CD4-positive, alpha-beta T cell (primary cell): ENCODE results near the gene SLC5A1. TPM values are rescaled to one million over a fixed set of nuclear protein-coding genes. Genes with fewer than 3 reads are reported as not detected.

Experiments
- ATAC-seq: fragments of 200-7000 bp; cut with Tn5 transposase; one replicate; pipeline ENCODE4 v1.10.0; 2022; ENCODE audit warnings: mild to moderate bottlenecking; ENCODE audit not compliant: poor library complexity
- CTCF ChIA-PET: fragments of 350-600 bp; sonication (Branson Sonifier 250); formaldehyde crosslinking; loops from one replicate; lab custom pipeline; 2021; ENCODE audit warnings: antibody characterized with exemption, inconsistent platforms; lab: Charles Lee
- POLR2A ChIA-PET: fragments of 350-600 bp; sonication (Branson Sonifier 250); formaldehyde crosslinking; loops from one replicate; lab custom pipeline; 2021; ENCODE audit warnings: antibody characterized with exemption, inconsistent platforms; lab: Charles Lee
- DNase-seq, 14 experiments: peaks; one replicate each; pipeline ENCODE4 v3.0.0-alpha.2; 2013 to 2020; ENCODE audit warnings: mixed read lengths in 2 of 14
- H3K27ac ChIP-seq, 2 donors: one replicate each; pipeline versions ENCODE4 v1.5.1 to v1.7.0; 2013; ENCODE audit warnings: low read length in 2 of 2, low read depth in 1 of 2, mild to moderate bottlenecking in 1 of 2
- H3K27me3 ChIP-seq, 2 experiments: 1 replicate in 1 of 2; 2 replicates in 1 of 2; pipeline versions ENCODE4 v1.6.1 to v1.7.0; 2013; ENCODE audit warnings: low read length in 2 of 2, control low read depth in 1 of 2, mild to moderate bottlenecking in 1 of 2, moderate library complexity in 1 of 2; ENCODE audit not compliant: insufficient read depth in 2 of 2, control insufficient read depth in 1 of 2
- H3K36me3 ChIP-seq: one replicate; pipeline ENCODE4 v1.6.1; 2013; ENCODE audit warnings: low read length, control low read depth; ENCODE audit not compliant: insufficient read depth
- H3K4me1 ChIP-seq: one replicate; pipeline ENCODE4 v1.6.1; 2013; ENCODE audit warnings: low read length, control low read depth; ENCODE audit not compliant: insufficient read depth
- H3K4me3 ChIP-seq: one replicate; pipeline ENCODE4 v1.5.1; 2013; ENCODE audit warnings: mild to moderate bottlenecking, low read length, moderate library complexity
- H3K9me3 ChIP-seq, 2 experiments: 1 replicate in 1 of 2; 2 replicates in 1 of 2; pipeline versions ENCODE4 v1.6.1 to v1.7.0; 2013; ENCODE audit warnings: low read length in 2 of 2, mild to moderate bottlenecking in 2 of 2, control low read depth in 1 of 2, moderate library complexity in 1 of 2; ENCODE audit not compliant: control insufficient read depth in 1 of 2, insufficient read depth in 1 of 2
- H3K27ac Mint-ChIP-seq: one replicate; pipeline ENCODE4 v1.8.0; 2020; ENCODE audit warnings: mixed read lengths
- H3K27me3 Mint-ChIP-seq: one replicate; pipeline ENCODE4 v1.8.0; 2021; ENCODE audit warnings: mixed read lengths
- H3K36me3 Mint-ChIP-seq: one replicate; pipeline ENCODE4 v1.8.0; 2021; ENCODE audit warnings: low read depth, mixed read lengths
- H3K4me1 Mint-ChIP-seq: one replicate; pipeline ENCODE4 v1.8.0; 2021; ENCODE audit warnings: low read depth, mixed read lengths
- H3K4me3 Mint-ChIP-seq: one replicate; pipeline ENCODE4 v1.8.0; 2020; ENCODE audit warnings: mild to moderate bottlenecking, mixed read lengths
- H3K9me3 Mint-ChIP-seq: one replicate; pipeline ENCODE4 v1.8.0; 2020; ENCODE audit warnings: mixed read lengths
- intact Hi-C, 2 experiments: fragments of 100-400 bp; cut with DNase I in 1 of 2; cut with micrococcal nuclease in 1 of 2; formaldehyde crosslinking; loops; one replicate each; pipeline versions ENCODE4 v1.15.1 to v1.9.0; 2023 to 2025; cut with DNase I, micrococcal nuclease
- total RNA-seq, 174 experiments: library from RNA in 2 of 174; stranded (reverse) in 2 of 174; gene quantifications; one replicate each; pipeline ENCODE4 v1.2.3 and lab custom pipeline; 2021 to 2026
- TF ChIP-seq, protein P1 (sequence below): fragments of 200-600 bp; IDR thresholded peaks from one replicate; pipeline ENCODE4 v1.8.0; 2022; ENCODE audit warnings: antibody characterized with exemption, mild to moderate bottlenecking

The SLC5A1 gene
- total RNA-seq, 2 experiments from 2014 or later: not detected

DNA sequence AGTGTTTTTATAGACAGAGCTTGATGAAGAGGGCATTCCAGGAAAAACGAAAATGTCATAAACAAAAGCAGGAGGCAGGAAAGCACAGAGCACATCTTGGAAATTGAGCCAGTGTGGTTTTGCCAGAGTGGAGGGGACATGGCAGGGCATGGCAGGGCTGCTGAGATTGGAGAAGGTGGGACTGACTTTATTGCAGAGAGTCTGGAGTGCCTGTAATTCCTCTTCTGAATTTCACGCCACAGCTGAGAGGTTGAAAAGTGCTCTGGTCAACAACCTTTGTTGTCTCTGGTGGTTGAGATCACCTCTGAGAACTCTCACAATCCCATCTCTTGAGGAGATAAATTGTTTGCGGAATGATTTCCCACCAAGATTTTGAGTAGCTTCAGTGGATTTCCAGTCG lies 16.4 kb downstream of the SLC5A1 start:
- ChIA-PET POLR2A (no interaction called here), CTCF (no interaction called here)
- no peaks in the 10 kb centered on the region for H3K36me3 Mint-ChIP-seq
- peaks cover 4 to 5% of the 10 kb centered on the region in 2 experiments for H3K27me3 ChIP-seq
- H3K36me3 ChIP-seq: no peaks in the 10 kb centered on the region
- H3K27ac Mint-ChIP-seq: no peak overlapping the region
- no peaks in the 10 kb centered on the region for H3K9me3 ChIP-seq
- TF ChIP-seq, protein P1, sequence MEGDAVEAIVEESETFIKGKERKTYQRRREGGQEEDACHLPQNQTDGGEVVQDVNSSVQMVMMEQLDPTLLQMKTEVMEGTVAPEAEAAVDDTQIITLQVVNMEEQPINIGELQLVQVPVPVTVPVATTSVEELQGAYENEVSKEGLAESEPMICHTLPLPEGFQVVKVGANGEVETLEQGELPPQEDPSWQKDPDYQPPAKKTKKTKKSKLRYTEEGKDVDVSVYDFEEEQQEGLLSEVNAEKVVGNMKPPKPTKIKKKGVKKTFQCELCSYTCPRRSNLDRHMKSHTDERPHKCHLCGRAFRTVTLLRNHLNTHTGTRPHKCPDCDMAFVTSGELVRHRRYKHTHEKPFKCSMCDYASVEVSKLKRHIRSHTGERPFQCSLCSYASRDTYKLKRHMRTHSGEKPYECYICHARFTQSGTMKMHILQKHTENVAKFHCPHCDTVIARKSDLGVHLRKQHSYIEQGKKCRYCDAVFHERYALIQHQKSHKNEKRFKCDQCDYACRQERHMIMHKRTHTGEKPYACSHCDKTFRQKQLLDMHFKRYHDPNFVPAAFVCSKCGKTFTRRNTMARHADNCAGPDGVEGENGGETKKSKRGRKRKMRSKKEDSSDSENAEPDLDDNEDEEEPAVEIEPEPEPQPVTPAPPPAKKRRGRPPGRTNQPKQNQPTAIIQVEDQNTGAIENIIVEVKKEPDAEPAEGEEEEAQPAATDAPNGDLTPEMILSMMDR: no peak
- DNase-seq (no peak), ATAC-seq (no peak)
- no peak overlapping the region for H3K4me3 ChIP-seq
- H3K4me1 ChIP-seq: no peaks in the 10 kb centered on the region
- no peak overlapping the region for H3K4me3 Mint-ChIP-seq
- no peaks in the 10 kb centered on the region for H3K4me1 Mint-ChIP-seq
- no peaks in the 10 kb centered on the region for H3K9me3 Mint-ChIP-seq
- no peak overlapping the region for H3K27ac ChIP-seq
- H3K27me3 Mint-ChIP-seq: peaks cover 16% of the 10 kb centered on the region
- intact Hi-C loops: no loop called here

DNA sequence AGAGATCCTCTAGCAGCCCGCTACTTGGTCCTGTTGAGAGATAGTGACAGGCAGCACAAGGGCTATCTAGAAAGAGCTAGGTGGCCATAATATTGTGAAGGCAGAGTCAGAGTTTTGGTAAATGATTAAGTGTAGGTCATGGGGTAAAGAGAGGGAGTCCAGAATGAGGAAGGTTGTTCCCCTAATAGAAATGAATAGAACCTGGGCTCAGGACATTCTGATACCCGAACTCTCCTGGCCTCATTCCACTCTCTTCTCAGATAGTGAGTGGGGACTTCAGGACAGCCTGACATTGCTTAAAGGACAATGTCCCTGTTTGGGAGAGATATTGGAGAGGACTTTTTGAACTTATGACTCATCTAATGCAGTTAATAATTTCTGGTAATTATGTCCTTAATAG lies 20.6 kb downstream of the SLC5A1 start:
- Histone ChIP-seq H3K36me3 (no peaks in the 10 kb centered on the region), H3K9me3 (no peaks in the 10 kb centered on the region), H3K27me3 (peaks cover 9 to 11% of the 10 kb centered on the region in 2 experiments), H3K4me3 (no peak overlapping the region), H3K27ac (no peak overlapping the region), H3K4me1 (no peaks in the 10 kb centered on the region)
- H3K4me1 Mint-ChIP-seq: no peaks in the 10 kb centered on the region
- no peak overlapping the region for H3K4me3 Mint-ChIP-seq
- H3K9me3 Mint-ChIP-seq: no peaks in the 10 kb centered on the region
- H3K27me3 Mint-ChIP-seq: peaks cover 26% of the 10 kb centered on the region
- POLR2A ChIA-PET: no interaction called here
- no peak overlapping the region for H3K27ac Mint-ChIP-seq
- DNase-seq (no peak), ATAC-seq (no peak)
- intact Hi-C loops: no loop called here
- TF ChIP-seq, protein P1: no peak
- H3K36me3 Mint-ChIP-seq: no peaks in the 10 kb centered on the region
- CTCF ChIA-PET: interaction anchor here (0.5 kb wide), 1 partner anchor 1336 kb away, joined by 5 read pairs; no protein-coding TSS in a partner anchor

DNA sequence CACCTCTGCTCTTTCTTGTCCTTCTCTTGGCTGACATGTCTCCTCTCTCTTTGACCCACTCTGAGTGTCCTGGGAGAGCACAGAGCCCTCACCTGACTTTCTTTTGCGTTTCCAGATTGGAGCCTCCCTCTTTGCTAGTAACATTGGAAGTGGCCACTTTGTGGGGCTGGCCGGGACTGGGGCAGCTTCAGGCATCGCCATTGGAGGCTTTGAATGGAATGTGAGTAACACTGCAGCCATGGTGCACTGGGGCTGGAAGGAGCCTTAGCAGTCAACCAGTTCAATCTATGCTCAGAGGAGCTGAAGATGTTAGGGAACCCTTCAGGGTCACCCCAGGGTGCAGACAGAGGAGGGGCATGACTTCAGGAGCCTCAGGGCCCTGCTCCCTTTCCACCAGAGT lies 23.8 kb downstream of the SLC5A1 start:
- intact Hi-C loops: no loop called here
- H3K27me3 ChIP-seq: peaks cover 6 to 7% of the 10 kb centered on the region in 2 experiments
- Mint-ChIP-seq H3K27ac (no peak overlapping the region), H3K9me3 (no peaks in the 10 kb centered on the region), H3K36me3 (no peaks in the 10 kb centered on the region), H3K4me1 (no peaks in the 10 kb centered on the region), H3K4me3 (no peak overlapping the region), H3K27me3 (peaks cover 29% of the 10 kb centered on the region)
- H3K4me1 ChIP-seq: no peaks in the 10 kb centered on the region
- ChIA-PET POLR2A (no interaction called here), CTCF (no interaction called here)
- DNase-seq: no peak
- H3K36me3 ChIP-seq: no peaks in the 10 kb centered on the region
- H3K27ac ChIP-seq: no peak overlapping the region
- TF ChIP-seq, protein P1: no peak
- no peak overlapping the region for H3K4me3 ChIP-seq
- no peaks in the 10 kb centered on the region for H3K9me3 ChIP-seq
- no peak for ATAC-seq
